H1 (cell line): ENCODE measurements around the gene SPC24. TPM values are rescaled to one million over a fixed set of nuclear protein-coding genes. Genes with fewer than 3 reads are reported as not detected.
A peak's percentile ranks its signal among the peaks of the same experiment; 100 is the strongest.

Experiments used
- CTCF ChIA-PET: fragments of 300-600 bp; sonication (Branson Sonifier 250); formaldehyde crosslinking; loops from one replicate; lab custom pipeline; 2021; ENCODE audit not compliant: partially characterized antibody; lab: Charles Lee
- POLR2A ChIA-PET: fragments of 300-600 bp; sonication (Branson Sonifier 250); formaldehyde crosslinking; loops from one replicate; lab custom pipeline; 2021; ENCODE audit warnings: inconsistent platforms; ENCODE audit not compliant: partially characterized antibody; lab: Charles Lee
- DNase-seq, 2 experiments: peaks; one replicate each; pipeline versions ENCODE4 v3.0.0 to v3.0.0-alpha.2; 2010 to 2022; ENCODE audit warnings: low spot score in 2 of 2, low read depth in 1 of 2, mixed read lengths in 1 of 2
- FAIRE-seq: peaks from 2 replicates; lab custom pipeline; 2011; peaks lifted over from hg19 to GRCh38; lab: Jason Lieb, UNC
- H2AFZ ChIP-seq: 2 replicates; pipeline ENCODE4 v1.8.1; 2012; ENCODE audit warnings: low read length, inconsistent platforms
- H2AK5ac ChIP-seq: 2 replicates; pipeline ENCODE4 v1.6.1; 2013; ENCODE audit warnings: low read depth, low read length
- H2BK120ac ChIP-seq: replicated peaks from 2 replicates; pipeline ENCODE3; 2013; ENCODE audit warnings: low read depth, low read length, inconsistent platforms
- H2BK12ac ChIP-seq: 2 replicates; pipeline ENCODE4 v1.6.1; 2013; ENCODE audit warnings: low read depth, low read length
- H2BK15ac ChIP-seq: 2 replicates; pipeline ENCODE4 v1.6.1; 2013; ENCODE audit warnings: low read length
- H2BK20ac ChIP-seq: 2 replicates; pipeline ENCODE4 v1.6.1; 2013; ENCODE audit warnings: low read length
- H2BK5ac ChIP-seq: 2 replicates; pipeline ENCODE4 v1.6.1; 2013; ENCODE audit warnings: low read depth, low read length
- H3K14ac ChIP-seq: 2 replicates; pipeline ENCODE4 v1.6.1; 2013; ENCODE audit warnings: inconsistent platforms; ENCODE audit not compliant: insufficient read length
- H3K18ac ChIP-seq: 2 replicates; pipeline ENCODE4 v1.6.1; 2013; ENCODE audit warnings: low read length; ENCODE audit errors: extremely low read depth
- H3K23ac ChIP-seq: 2 replicates; pipeline ENCODE4 v1.6.1; 2013; ENCODE audit warnings: inconsistent platforms; ENCODE audit not compliant: insufficient read length
- H3K23me2 ChIP-seq: 2 replicates; pipeline ENCODE4 v1.6.1; 2013; ENCODE audit warnings: low read depth, low read length
- H3K27ac ChIP-seq: 2 replicates; pipeline ENCODE4 v1.6.1; 2011; ENCODE audit warnings: low read depth, low read length, inconsistent platforms
- H3K27me3 ChIP-seq, 4 experiments: replicated peaks in 1 of 4; 1 replicate in 1 of 4; 2 replicates in 3 of 4; pipeline versions ENCODE4 v1.6.1 to v1.8.1; 2011 to 2013; ENCODE audit warnings: low read length in 3 of 4, mild to moderate bottlenecking in 3 of 4, inconsistent platforms in 2 of 4, mixed read lengths in 2 of 4, moderate library complexity in 1 of 4; ENCODE audit not compliant: control insufficient read depth in 3 of 4, insufficient read depth in 3 of 4; ENCODE audit errors: extremely low read depth in 1 of 4
- H3K36me3 ChIP-seq, 4 experiments: 2 replicates each; pipeline versions ENCODE4 v1.6.1 to v1.8.1; 2011 to 2013; ENCODE audit warnings: mild to moderate bottlenecking in 4 of 4, low read length in 3 of 4, moderate library complexity in 2 of 4, control low read depth in 1 of 4, inconsistent platforms in 1 of 4; ENCODE audit not compliant: insufficient read depth in 4 of 4, control insufficient read depth in 2 of 4
- H3K4ac ChIP-seq: replicated peaks from 2 replicates; pipeline ENCODE3; 2013; ENCODE audit warnings: low read length, low read depth, mixed read lengths, inconsistent platforms; ENCODE audit not compliant: insufficient read length
- H3K4me1 ChIP-seq, 4 experiments: replicated peaks in 1 of 4; 1 replicate in 1 of 4; 2 replicates in 3 of 4; pipeline versions ENCODE4 v1.6.1 to v1.8.1; 2011 to 2013; ENCODE audit warnings: low read length in 3 of 4, inconsistent platforms in 2 of 4, mixed read lengths in 1 of 4; ENCODE audit not compliant: insufficient read depth in 4 of 4, control insufficient read depth in 3 of 4
- H3K4me2 ChIP-seq, 2 experiments: 2 replicates each; pipeline versions ENCODE4 v1.6.1 to v1.8.1; 2011 to 2013; ENCODE audit warnings: low read depth in 2 of 2, low read length in 2 of 2, control low read depth in 1 of 2, inconsistent platforms in 1 of 2, mild to moderate bottlenecking in 1 of 2; ENCODE audit not compliant: insufficient read depth in 1 of 2
- H3K4me3 ChIP-seq, 4 experiments: fragments of 200-600, 300-600 bp in 1 of 4; sonication (generic), shearing (Covaris generic), sonication (Bioruptor Twin) in 1 of 4; 2 replicates each; pipeline versions ENCODE4 v1.5.1 to v1.8.1; 2011 to 2016; ENCODE audit warnings: low read length in 4 of 4, low read depth in 3 of 4, control low read depth in 2 of 4, inconsistent platforms in 2 of 4, mild to moderate bottlenecking in 2 of 4, mixed read lengths in 1 of 4, moderate library complexity in 1 of 4; ENCODE audit not compliant: insufficient read depth in 2 of 4; ENCODE audit errors: extremely low read depth in 1 of 4
- H3K56ac ChIP-seq: replicated peaks from 2 replicates; pipeline ENCODE3; 2013; ENCODE audit warnings: low read depth, mild to moderate bottlenecking, mixed read lengths, low read length, inconsistent platforms; ENCODE audit not compliant: insufficient read length
- H3K79me1 ChIP-seq: 2 replicates; pipeline ENCODE4 v1.6.1; 2013; ENCODE audit warnings: low read depth, low read length, control low read depth
- H3K79me2 ChIP-seq, 2 experiments: 2 replicates each; pipeline versions ENCODE4 v1.6.1 to v1.8.1; 2012 to 2013; ENCODE audit warnings: low read length in 2 of 2, mild to moderate bottlenecking in 2 of 2, inconsistent platforms in 1 of 2; ENCODE audit not compliant: insufficient read depth in 2 of 2, control insufficient read depth in 1 of 2
- H3K9ac ChIP-seq, 4 experiments: replicated peaks in 1 of 4; 1 replicate in 1 of 4; 2 replicates in 3 of 4; pipeline versions ENCODE4 v1.6.1 to v1.8.1; 2011 to 2013; ENCODE audit warnings: low read depth in 3 of 4, low read length in 3 of 4, control low read depth in 2 of 4, mild to moderate bottlenecking in 2 of 4, moderate library complexity in 2 of 4, inconsistent platforms in 1 of 4; ENCODE audit errors: extremely low read depth in 1 of 4
- H3K9me3 ChIP-seq, 2 experiments: 2 replicates each; pipeline versions ENCODE4 v1.6.1 to v1.8.1; 2012 to 2013; ENCODE audit warnings: mild to moderate bottlenecking in 2 of 2, moderate library complexity in 2 of 2, control low read depth in 1 of 2, inconsistent platforms in 1 of 2, low read depth in 1 of 2, low read length in 1 of 2, mixed read lengths in 1 of 2; ENCODE audit not compliant: insufficient read depth in 2 of 2
- H4K20me1 ChIP-seq, 2 experiments: replicated peaks in 1 of 2; 2 replicates each; pipeline versions ENCODE3 to v1.8.1; 2011 to 2013; ENCODE audit warnings: inconsistent platforms in 2 of 2, low read length in 2 of 2, mild to moderate bottlenecking in 1 of 2; ENCODE audit not compliant: insufficient read depth in 2 of 2, control insufficient read depth in 1 of 2
- H4K5ac ChIP-seq: 2 replicates; pipeline ENCODE4 v1.6.1; 2013; ENCODE audit warnings: low read length, low read depth, mixed read lengths, inconsistent platforms; ENCODE audit not compliant: insufficient read length
- H4K8ac ChIP-seq: 2 replicates; pipeline ENCODE4 v1.8.0; 2013; ENCODE audit warnings: mild to moderate bottlenecking, moderate library complexity, low read length, inconsistent platforms; ENCODE audit not compliant: insufficient read depth; ENCODE audit errors: extremely low read depth
- H4K91ac ChIP-seq: replicated peaks from 2 replicates; pipeline ENCODE3; 2013; ENCODE audit warnings: low read length, mixed read lengths, inconsistent platforms; ENCODE audit not compliant: insufficient read length
- CHD2 ChIP-seq: IDR thresholded peaks from 2 replicates; pipeline ENCODE4 v1.6.1; 2012; ENCODE audit warnings: low read length, improper control_type of control experiment
- CREB1 ChIP-seq: IDR thresholded peaks from 2 replicates; pipeline ENCODE4 v1.6.1; 2012; ENCODE audit warnings: inconsistent platforms
- FOSL1 ChIP-seq: IDR thresholded peaks from 2 replicates; pipeline ENCODE4 v1.6.1; 2011; ENCODE audit warnings: mild to moderate bottlenecking, low read depth, low read length, moderate library complexity; ENCODE audit not compliant: insufficient read depth
- JUND ChIP-seq: IDR thresholded peaks from 2 replicates; pipeline ENCODE4 v1.6.1; 2011; ENCODE audit warnings: mild to moderate bottlenecking, improper control_type of control experiment, low read length
- KDM4A ChIP-seq: IDR thresholded peaks from one replicate; pipeline ENCODE4 v1.7.1; 2012; ENCODE audit warnings: low read depth, mild to moderate bottlenecking, moderate library complexity, low read length, inconsistent platforms; ENCODE audit not compliant: severe bottlenecking
- MAFK ChIP-seq: IDR thresholded peaks from 2 replicates; pipeline ENCODE4 v1.6.1; 2012; ENCODE audit warnings: low read depth, mild to moderate bottlenecking, improper control_type of control experiment, low read length
- POLR2A ChIP-seq, 2 experiments: IDR thresholded peaks; 1 replicate in 1 of 2; 2 replicates in 1 of 2; pipeline ENCODE4 v1.6.1; 2011; ENCODE audit warnings: low read depth in 2 of 2, low read length in 2 of 2, mild to moderate bottlenecking in 2 of 2; ENCODE audit errors: control extremely low read depth in 1 of 2
- RNF2 ChIP-seq: fragments of 200-900, 300-1000 bp; sonication (generic); IDR thresholded peaks from 2 replicates; pipeline ENCODE4 v1.7.1; 2016; ENCODE audit warnings: borderline replicate concordance, low read depth, mild to moderate bottlenecking, antibody characterized with exemption, low read length; ENCODE audit not compliant: poor library complexity, severe bottlenecking; ENCODE audit errors: missing control alignments
- RXRA ChIP-seq: IDR thresholded peaks from 2 replicates; pipeline ENCODE4 v1.6.1; 2011; ENCODE audit warnings: low read depth, mild to moderate bottlenecking, low read length, moderate library complexity; ENCODE audit not compliant: insufficient read depth
- SP1 ChIP-seq: IDR thresholded peaks from 2 replicates; pipeline ENCODE4 v1.6.1; 2011; ENCODE audit warnings: low read depth, low read length
- TBP ChIP-seq: IDR thresholded peaks from 2 replicates; pipeline ENCODE4 v1.6.1; 2011; ENCODE audit warnings: low read depth, low read length, improper control_type of control experiment
- TEAD4 ChIP-seq: IDR thresholded peaks from 2 replicates; pipeline ENCODE4 v1.6.1; 2012; ENCODE audit warnings: low read depth, low read length, inconsistent platforms, mixed read lengths
- WGBS, 2 experiments: shearing (Covaris generic) in 1 of 2; methylation state at CpG; one replicate each; pipeline versions ENCODE4 v1.1.6 to v1.1.7; 2013 to 2015; ENCODE audit warnings: low lambda C conversion rate in 2 of 2, mixed read lengths in 2 of 2, inconsistent platforms in 1 of 2, low coverage in 1 of 2, missing lambda C conversion rate in 1 of 2; ENCODE audit not compliant: insufficient replicate concordance in 2 of 2, insufficient coverage in 1 of 2, insufficient read length in 1 of 2; ENCODE audit errors: extremely low coverage in 1 of 2, missing lambda C conversion rate in 1 of 2; 5-methylcytosine and 5-hydroxymethylcytosine counted together
- polyA plus RNA-seq, 7 experiments: library from polyadenylated mRNA; depleted of rRNA in 3 of 7; stranded (reverse) in 5 of 7; unstranded in 2 of 7; fragments of >200 nt in 5 of 7; fragments of 200-250 nt in 2 of 7; gene quantifications; 1 replicate in 5 of 7; 2 replicates in 1 of 7; 4 replicates in 1 of 7; pipeline versions ENCODE4 v1.2.1 to v1.2.3, GENCODE V29; 2011 to 2013; ENCODE audit warnings: missing spikeins in 2 of 7, mixed read lengths in 2 of 7
- total RNA-seq: library from RNA; stranded (reverse); fragmentation: NEBNext Ultra II Directional; extraction: Animal tissue kit (Norgen Biotek cat#: 25700); gene quantifications from 2 replicates; pipeline ENCODE4 v1.2.1, GENCODE V29; 2021
- TF ChIP-seq, protein P1 (sequence below): IDR thresholded peaks from 2 replicates; pipeline ENCODE4 v1.6.1; 2011; ENCODE audit warnings: low read length, improper control_type of control experiment

SPC24 gene
- total and polyA plus RNA-seq, 2 of the 8 experiments (the other 6 are each of a cell fraction or from before 2014, with no cell fraction given): 17.7 to 42.4 TPM

- Histone ChIP-seq H2AK5ac (no peak overlapping the region), H2BK5ac (no peak overlapping the region), H3K27ac (no peak overlapping the region), H3K79me2 (peaks cover 7 to 21% of the 10 kb centered on the region in 2 experiments; a peak in 3 of 4 replicates), H2BK15ac (no peak overlapping the region), H3K23ac (no peak overlapping the region), H3K4me1 (peaks cover 0 to 3% (median 0%) of the 10 kb centered on the region in 4 experiments; a peak in 1 of 7 replicates), H3K27me3 (no peaks in the 10 kb centered on the region), H3K4ac (no peak overlapping the region), H2BK120ac (no peak overlapping the region), H3K79me1 (no peaks in the 10 kb centered on the region; the same call in none of the 2 replicates), H2BK12ac (no peak overlapping the region), H4K91ac (no peak overlapping the region), H3K4me2 (peak overlapping the region; percentile 69 to 70), H3K56ac (no peak overlapping the region), H4K20me1 (no peaks in the 10 kb centered on the region), H3K23me2 (no peaks in the 10 kb centered on the region; the same call in 1 of the 2 replicates), H3K4me3 (peak overlapping the region; percentile 76 to 93 (median 87); a peak in 5 of 8 replicates), H2BK20ac (no peak overlapping the region), H3K18ac (no peak overlapping the region), H4K8ac (no peak overlapping the region), H3K9me3 (no peaks in the 10 kb centered on the region), H2AFZ (no peak overlapping the region), H3K36me3 (peaks cover 0 to 7% (median 2%) of the 10 kb centered on the region in 4 experiments; a peak in 5 of 8 replicates), H3K9ac (peak overlapping the region in 2 of 4 experiments; percentile 54 to 91; a peak in 4 of 7 replicates), H3K14ac (no peak overlapping the region), H4K5ac (no peak overlapping the region)
- ChIA-PET CTCF (interaction anchor here (0.6 to 2.2 kb wide), 9 partner anchors 9 to 213 kb away, joined by 3 to 9 read pairs (median 3); no protein-coding TSS in a partner anchor), POLR2A (interaction anchor here (0.9 to 5.0 kb wide), 9 partner anchors 10 to 43 kb away, joined by 3 to 37 read pairs (median 4); no protein-coding TSS in a partner anchor)
- FAIRE-seq (no peak), DNase-seq (no peak)
- WGBS, 2 experiments: 69% methylated on average over 6 of the region's 6 CpGs; no CpG with 5 or more reads in 1 of the 2 experiments
- TF ChIP-seq, protein P1, sequence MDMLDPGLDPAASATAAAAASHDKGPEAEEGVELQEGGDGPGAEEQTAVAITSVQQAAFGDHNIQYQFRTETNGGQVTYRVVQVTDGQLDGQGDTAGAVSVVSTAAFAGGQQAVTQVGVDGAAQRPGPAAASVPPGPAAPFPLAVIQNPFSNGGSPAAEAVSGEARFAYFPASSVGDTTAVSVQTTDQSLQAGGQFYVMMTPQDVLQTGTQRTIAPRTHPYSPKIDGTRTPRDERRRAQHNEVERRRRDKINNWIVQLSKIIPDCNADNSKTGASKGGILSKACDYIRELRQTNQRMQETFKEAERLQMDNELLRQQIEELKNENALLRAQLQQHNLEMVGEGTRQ: no peak
- TF ChIP-seq CREB1: no peak
- TF ChIP-seq RNF2: no peak
- TF ChIP-seq CHD2: no peak
- TF ChIP-seq TBP: no peak
- TF ChIP-seq JUND: no peak
- no peak for TF ChIP-seq FOSL1
- no peak for TF ChIP-seq KDM4A
- no peak for TF ChIP-seq RXRA
- no peak for TF ChIP-seq MAFK
- no peak for TF ChIP-seq TEAD4
- no peak for TF ChIP-seq POLR2A (IDR thresholded peaks at IDR 0.05; ENCODE audit: control extremely low read depth in 1 of 2, low read depth in 2 of 2, low read length in 2 of 2)
- no peak for TF ChIP-seq SP1
These were observed 917 bp downstream of the SPC24 start for GRCh38 chr19:11154683-11155047.
